Neuronal stem cell (in vitro differentiated cells): ENCODE results near the gene ANKRD13B.
A peak's percentile ranks its signal among the peaks of the same experiment; 100 is the strongest.

Source experiments
- DNase-seq: peaks from one replicate; pipeline ENCODE4 v3.0.0-alpha.2; 2013; ENCODE audit warnings: low spot score
- H2AFZ ChIP-seq: one replicate; pipeline ENCODE4 v1.6.1; 2013; ENCODE audit warnings: mild to moderate bottlenecking, low read length, inconsistent platforms
- H2AK5ac ChIP-seq: 2 replicates; pipeline ENCODE4 v1.6.1; 2013; ENCODE audit warnings: low read depth, mild to moderate bottlenecking, inconsistent platforms, low read length, moderate library complexity, mixed read lengths
- H2BK120ac ChIP-seq: 2 replicates; pipeline ENCODE4 v1.6.1; 2013; ENCODE audit warnings: low read depth, mild to moderate bottlenecking, inconsistent platforms, low read length, moderate library complexity, mixed read lengths
- H2BK12ac ChIP-seq: one replicate; pipeline ENCODE4 v1.6.1; 2013; ENCODE audit warnings: low read length, inconsistent platforms
- H2BK15ac ChIP-seq: 2 replicates; pipeline ENCODE4 v1.6.1; 2013; ENCODE audit warnings: mild to moderate bottlenecking, low read length, inconsistent platforms, mixed read lengths
- H2BK5ac ChIP-seq: one replicate; pipeline ENCODE4 v1.6.1; 2013; ENCODE audit warnings: inconsistent platforms, mild to moderate bottlenecking, low read length, moderate library complexity
- H3K14ac ChIP-seq: one replicate; pipeline ENCODE4 v1.6.1; 2013; ENCODE audit warnings: low read length, inconsistent platforms
- H3K18ac ChIP-seq: 2 replicates; pipeline ENCODE4 v1.6.1; 2013; ENCODE audit warnings: low read length, inconsistent platforms
- H3K23ac ChIP-seq: 2 replicates; pipeline ENCODE4 v1.6.1; 2013; ENCODE audit warnings: low read depth, mild to moderate bottlenecking, mixed read lengths, low read length, inconsistent platforms; ENCODE audit not compliant: poor library complexity
- H3K27ac ChIP-seq: replicated peaks from 3 replicates; pipeline ENCODE4 v1.5.1; 2013; ENCODE audit warnings: low read length, inconsistent platforms
- H3K27me3 ChIP-seq, 3 experiments: 2 replicates each; pipeline ENCODE4 v1.6.1; 2013; ENCODE audit warnings: low read length in 3 of 3, mild to moderate bottlenecking in 2 of 3, inconsistent platforms in 1 of 3, low read depth in 1 of 3, mixed read lengths in 1 of 3, moderate library complexity in 1 of 3; ENCODE audit not compliant: control insufficient read depth in 3 of 3, insufficient read depth in 3 of 3
- H3K36me3 ChIP-seq, 2 donors: replicated peaks in 1 of 2; 2 replicates each; pipeline ENCODE4 v1.6.1; 2013; ENCODE audit warnings: low read length in 2 of 2; ENCODE audit not compliant: control insufficient read depth in 2 of 2, insufficient read depth in 2 of 2
- H3K4ac ChIP-seq: 2 replicates; pipeline ENCODE4 v1.6.1; 2013; ENCODE audit warnings: inconsistent platforms, mild to moderate bottlenecking, low read length, moderate library complexity
- H3K4me1 ChIP-seq, 2 donors: 1 replicate in 1 of 2; 2 replicates in 1 of 2; pipeline ENCODE4 v1.6.1; 2013; ENCODE audit warnings: low read length in 2 of 2, low read depth in 1 of 2; ENCODE audit not compliant: control insufficient read depth in 2 of 2, insufficient read depth in 1 of 2
- H3K4me2 ChIP-seq: one replicate; pipeline ENCODE4 v1.6.1; 2013; ENCODE audit warnings: mild to moderate bottlenecking, low read length, inconsistent platforms; ENCODE audit not compliant: insufficient read depth, poor library complexity, severe bottlenecking
- H3K4me3 ChIP-seq, 2 donors: 2 replicates each; pipeline ENCODE4 v1.5.1; 2013; ENCODE audit warnings: low read length in 2 of 2, mild to moderate bottlenecking in 2 of 2, inconsistent platforms in 1 of 2, moderate library complexity in 1 of 2
- H3K79me1 ChIP-seq: one replicate; pipeline ENCODE4 v1.6.1; 2013; ENCODE audit warnings: low read depth, mild to moderate bottlenecking, inconsistent platforms, low read length, moderate library complexity
- H3K9ac ChIP-seq: one replicate; pipeline ENCODE4 v1.6.1; 2013; ENCODE audit warnings: mild to moderate bottlenecking, low read depth, low read length, inconsistent platforms; ENCODE audit not compliant: poor library complexity
- H3K9me3 ChIP-seq, 2 donors: replicated peaks in 1 of 2; 2 replicates each; pipeline versions ENCODE3 to v1.6.1; 2013; ENCODE audit warnings: low read length in 2 of 2, mild to moderate bottlenecking in 2 of 2, inconsistent platforms in 1 of 2, low read depth in 1 of 2, mixed read lengths in 1 of 2, moderate library complexity in 1 of 2; ENCODE audit not compliant: control insufficient read depth in 2 of 2, insufficient read depth in 1 of 2
- H4K8ac ChIP-seq: one replicate; pipeline ENCODE4 v1.6.1; 2013; ENCODE audit warnings: low read depth, mild to moderate bottlenecking, inconsistent platforms, low read length, moderate library complexity
- H4K91ac ChIP-seq: one replicate; pipeline ENCODE4 v1.6.1; 2013; ENCODE audit warnings: low read length, low read depth, mild to moderate bottlenecking, inconsistent platforms; ENCODE audit not compliant: poor library complexity
- WGBS, 2 donors: extraction: QIAGEN DNeasy Blood & Tissue Kit; methylation state at CpG; one replicate each; pipeline ENCODE4 v1.1.7; 2013; ENCODE audit warnings: missing lambda C conversion rate in 2 of 2, mixed read lengths in 1 of 2; ENCODE audit not compliant: insufficient read length in 2 of 2, insufficient replicate concordance in 1 of 2; ENCODE audit errors: extremely low coverage in 2 of 2; 5-methylcytosine and 5-hydroxymethylcytosine counted together

Gene ANKRD13B

DNA sequence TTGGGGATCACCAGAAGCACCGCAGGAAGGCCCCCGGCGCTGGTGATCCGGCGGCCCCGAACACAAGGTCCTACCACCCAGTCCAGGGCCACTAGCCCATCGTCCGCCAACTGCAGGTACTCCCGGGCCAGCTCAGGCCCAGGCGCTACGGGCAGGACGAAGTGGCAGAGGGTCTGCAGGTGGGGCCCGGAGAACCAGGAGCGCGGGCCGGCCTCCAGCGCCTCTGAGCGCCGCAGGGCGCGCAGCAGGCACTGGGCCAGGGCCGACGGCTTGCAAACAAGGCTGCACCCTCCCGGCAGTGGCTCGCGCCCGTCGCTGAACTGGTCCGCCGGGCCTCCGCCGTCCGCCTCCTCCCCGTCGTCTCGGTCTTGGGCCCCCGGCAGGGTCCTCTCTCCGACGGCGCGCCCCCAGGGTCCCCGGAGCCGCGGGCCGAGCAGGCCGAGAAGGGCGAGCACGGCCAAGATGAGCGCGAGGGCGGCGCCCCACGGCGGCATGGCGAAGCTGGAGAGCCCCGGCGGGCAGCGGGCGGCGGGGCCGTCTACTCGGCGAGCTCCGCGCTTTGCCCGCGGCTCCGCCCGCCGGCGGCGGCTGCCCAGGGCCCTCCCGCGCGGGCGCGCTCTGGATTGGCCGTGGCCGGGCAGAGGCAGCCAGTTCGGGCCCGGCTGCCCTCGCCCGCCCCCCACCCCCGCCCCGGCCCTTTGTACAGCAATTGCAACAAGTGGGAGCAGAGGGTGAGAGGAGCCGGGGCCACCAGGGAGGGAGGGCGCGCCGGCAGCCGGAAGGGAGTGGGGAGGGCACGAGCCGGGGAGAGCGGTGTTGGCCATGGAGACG lies 26.2 kb upstream of the ANKRD13B start, which contains the start of gene ABHD15:
TSS of gene ABHD15 (minus strand) at position 565 of the 831 bp plus-strand sequence. CDS start at position 494, 71 bp downstream.
- no peaks in the 10 kb centered on the region for H3K9me3 ChIP-seq
- H3K4me2 ChIP-seq, result peak within 1 kb of the TSS; percentile 100
- H4K8ac ChIP-seq, result no peak within 1 kb of the TSS
- H2BK12ac ChIP-seq, result no peak within 1 kb of the TSS
- H3K4me1 ChIP-seq, result peaks cover 7 to 11% of the 10 kb centered on the region in 2 donors
- H3K79me1 ChIP-seq, result peaks cover 5% of the 10 kb centered on the region
- peak within 1 kb of the TSS; percentile 90 for H3K9ac ChIP-seq
- H2AK5ac ChIP-seq, result peak within 1 kb of the TSS; percentile 69
- no peak within 1 kb of the TSS for H4K91ac ChIP-seq
- H2BK15ac ChIP-seq, result peak within 1 kb of the TSS; percentile 75
- H2AFZ ChIP-seq, result peak within 1 kb of the TSS; percentile 97
- peak within 1 kb of the TSS; percentile 95 for H3K4ac ChIP-seq
- H3K27me3 ChIP-seq, result peaks cover 0 to 29% (median 7%) of the 10 kb centered on the region in 3 experiments
- peak within 1 kb of the TSS; percentile 78 to 85 for H3K4me3 ChIP-seq
- peak within 1 kb of the TSS; percentile 94 for H3K23ac ChIP-seq
- no peak within 1 kb of the TSS for H2BK120ac ChIP-seq
- H2BK5ac ChIP-seq, result peak within 1 kb of the TSS; percentile 54
- peak within 1 kb of the TSS; percentile 94 for H3K18ac ChIP-seq
- WGBS, 2 donors, result no CpG with 5 or more reads among the region's 94 CpGs
- H3K27ac ChIP-seq, result peak within 1 kb of the TSS; percentile 88
- no peak within 1 kb of the TSS for H3K14ac ChIP-seq
- H3K36me3 ChIP-seq, result peaks cover 4 to 27% of the 10 kb centered on the region in 2 donors
- DNase-seq, result peak; percentile 31

DNA sequence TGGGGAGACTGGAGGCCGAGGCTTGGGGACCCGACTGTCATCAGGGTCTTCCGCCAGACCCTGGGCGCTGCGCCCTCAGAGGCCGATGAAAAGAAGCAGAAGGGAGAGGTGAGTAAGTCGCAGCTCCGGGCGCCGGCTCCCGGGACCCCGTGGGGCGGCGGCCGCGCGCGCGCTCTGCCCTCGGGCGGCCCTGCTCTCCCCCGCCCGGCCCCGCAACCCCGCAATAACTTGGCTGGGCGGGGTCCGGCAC lies 25.7 kb upstream of the ANKRD13B start:
- Histone ChIP-seq H2AFZ (peak overlapping the region; percentile 97), H3K36me3 (peaks cover 6 to 27% of the 10 kb centered on the region in 2 donors), H3K23ac (peak overlapping the region; percentile 94), H3K4ac (no peak overlapping the region), H3K4me3 (peak overlapping the region; percentile 78 to 85), H3K9me3 (no peaks in the 10 kb centered on the region), H4K8ac (no peak overlapping the region), H2BK12ac (no peak overlapping the region), H2AK5ac (peak overlapping the region; percentile 65), H3K79me1 (peaks cover 6% of the 10 kb centered on the region), H4K91ac (no peak overlapping the region), H3K9ac (peak overlapping the region; percentile 50), H2BK120ac (no peak overlapping the region), H2BK5ac (no peak overlapping the region), H3K27ac (no peak overlapping the region), H3K14ac (no peak overlapping the region), H3K4me2 (peak overlapping the region; percentile 100), H3K18ac (peak overlapping the region; percentile 87), H3K4me1 (peaks cover 7 to 12% of the 10 kb centered on the region in 2 donors), H3K27me3 (peaks cover 0 to 29% (median 7%) of the 10 kb centered on the region in 3 experiments), H2BK15ac (no peak overlapping the region)
- no CpG with 5 or more reads among the region's 27 CpGs for WGBS, 2 donors
- peak; percentile 55 for DNase-seq

DNA sequence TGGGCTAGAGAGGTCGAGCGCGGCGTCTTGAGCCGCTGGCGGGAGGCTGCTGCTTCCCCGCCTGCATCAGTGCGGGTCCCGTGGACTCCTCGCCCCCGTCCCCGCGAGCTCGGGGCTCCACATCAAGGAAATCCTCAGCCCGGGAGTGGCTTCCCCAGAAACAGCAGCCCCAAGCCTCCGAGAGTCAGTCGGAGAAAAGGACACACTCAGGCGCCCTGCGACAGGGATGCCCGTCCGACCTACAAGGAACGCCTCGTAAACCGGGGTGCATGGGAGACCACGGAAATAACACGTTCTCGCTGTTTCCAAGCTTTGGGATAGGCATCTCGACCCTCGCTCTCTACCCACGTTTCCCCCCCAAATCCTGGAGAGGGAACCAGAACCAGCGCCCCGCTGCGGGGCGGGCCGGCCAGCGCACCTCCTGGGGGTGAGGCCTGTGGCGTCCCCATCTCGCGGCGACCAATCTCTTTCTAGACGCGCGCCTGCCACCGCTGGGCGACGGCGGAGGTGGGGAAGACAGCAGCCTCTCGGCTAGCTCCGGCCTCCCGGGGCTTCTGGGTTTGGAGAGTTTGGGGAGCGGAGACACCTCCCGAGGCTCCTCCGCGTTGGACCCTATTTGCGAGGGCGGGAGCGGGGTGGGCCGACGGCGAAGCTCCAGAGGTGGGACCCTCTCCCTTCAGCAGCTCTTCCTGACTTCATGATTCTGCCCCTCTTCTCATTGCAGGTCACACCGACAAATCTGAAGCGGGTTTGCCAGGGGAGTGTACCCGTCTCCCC lies 25.2 kb upstream of the ANKRD13B start:
- Histone ChIP-seq H3K18ac (peak overlapping the region; percentile 91), H3K79me1 (peaks cover 6% of the 10 kb centered on the region), H4K91ac (no peak overlapping the region), H3K9ac (peak overlapping the region; percentile 84), H3K14ac (no peak overlapping the region), H4K8ac (no peak overlapping the region), H3K27ac (peak overlapping the region; percentile 88), H2BK12ac (no peak overlapping the region), H2AFZ (peak overlapping the region; percentile 97), H2BK5ac (peak overlapping the region; percentile 54), H3K36me3 (peaks cover 6 to 26% of the 10 kb centered on the region in 2 donors), H2AK5ac (peak overlapping the region; percentile 65), H3K4me3 (peak overlapping the region; percentile 78 to 85), H2BK15ac (no peak overlapping the region), H3K27me3 (peaks cover 0 to 29% (median 7%) of the 10 kb centered on the region in 3 experiments), H2BK120ac (no peak overlapping the region), H3K9me3 (no peaks in the 10 kb centered on the region), H3K4me1 (peaks cover 7 to 15% of the 10 kb centered on the region in 2 donors), H3K4me2 (peak overlapping the region; percentile 100), H3K23ac (peak overlapping the region; percentile 94), H3K4ac (no peak overlapping the region)
- WGBS, 2 donors, result no CpG with 5 or more reads among the region's 63 CpGs
- DNase-seq, result peak; percentile 64
